ENCODE measurements around the gene ZNF100. TPM values are rescaled to one million over a fixed set of nuclear protein-coding genes. Genes with fewer than 3 reads are reported as not detected.
"Not testable (repeated sequence)": the region's sequence is repeated elsewhere in the genome, so short reads cannot be mapped to it uniquely, and the experiment has no call there.

The ZNF100 gene
- polyA plus RNA-seq, 1 experiment, result 0.99 TPM

DNA sequence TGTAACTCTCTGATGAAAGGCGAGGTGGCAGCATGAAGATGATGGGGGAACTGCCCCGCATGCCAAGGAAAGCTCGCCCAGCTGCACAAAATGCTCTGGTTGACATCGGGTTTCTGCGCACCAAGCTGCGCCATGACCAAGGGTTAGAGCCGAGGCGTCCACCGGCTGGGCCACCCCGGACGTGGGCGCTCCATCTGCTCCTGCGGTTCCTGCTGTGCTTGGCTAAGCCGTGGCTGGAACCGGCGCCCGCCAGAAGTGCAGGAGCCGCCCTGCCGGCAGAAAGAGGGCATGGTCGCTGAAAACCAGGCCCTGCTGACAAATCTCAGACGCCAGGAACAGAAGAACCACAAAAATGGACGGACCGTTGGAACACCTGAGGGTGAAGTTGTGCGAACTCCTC is 57.9 kb downstream of the ZNF100 start:
- no peak overlapping the region for H3K4me3 ChIP-seq (ENCODE audit: low read depth, low read length)
- no peaks in the 10 kb centered on the region for H3K36me3 ChIP-seq (ENCODE audit: control insufficient read depth, insufficient read depth, low read length)
- H3K27me3 ChIP-seq (ENCODE audit: control insufficient read depth, insufficient read depth, low read length), result no peaks in the 10 kb centered on the region
- CTCF ChIA-PET, result no interaction called here
- DNase-seq (ENCODE audit: low read depth), result no peak
- TF ChIP-seq, protein P1, sequence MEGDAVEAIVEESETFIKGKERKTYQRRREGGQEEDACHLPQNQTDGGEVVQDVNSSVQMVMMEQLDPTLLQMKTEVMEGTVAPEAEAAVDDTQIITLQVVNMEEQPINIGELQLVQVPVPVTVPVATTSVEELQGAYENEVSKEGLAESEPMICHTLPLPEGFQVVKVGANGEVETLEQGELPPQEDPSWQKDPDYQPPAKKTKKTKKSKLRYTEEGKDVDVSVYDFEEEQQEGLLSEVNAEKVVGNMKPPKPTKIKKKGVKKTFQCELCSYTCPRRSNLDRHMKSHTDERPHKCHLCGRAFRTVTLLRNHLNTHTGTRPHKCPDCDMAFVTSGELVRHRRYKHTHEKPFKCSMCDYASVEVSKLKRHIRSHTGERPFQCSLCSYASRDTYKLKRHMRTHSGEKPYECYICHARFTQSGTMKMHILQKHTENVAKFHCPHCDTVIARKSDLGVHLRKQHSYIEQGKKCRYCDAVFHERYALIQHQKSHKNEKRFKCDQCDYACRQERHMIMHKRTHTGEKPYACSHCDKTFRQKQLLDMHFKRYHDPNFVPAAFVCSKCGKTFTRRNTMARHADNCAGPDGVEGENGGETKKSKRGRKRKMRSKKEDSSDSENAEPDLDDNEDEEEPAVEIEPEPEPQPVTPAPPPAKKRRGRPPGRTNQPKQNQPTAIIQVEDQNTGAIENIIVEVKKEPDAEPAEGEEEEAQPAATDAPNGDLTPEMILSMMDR (IDR thresholded peaks at IDR 0.05; ENCODE audit: insufficient read depth, low read depth, low read length), result no peak
- POLR2A ChIA-PET, result no interaction called here

DNA sequence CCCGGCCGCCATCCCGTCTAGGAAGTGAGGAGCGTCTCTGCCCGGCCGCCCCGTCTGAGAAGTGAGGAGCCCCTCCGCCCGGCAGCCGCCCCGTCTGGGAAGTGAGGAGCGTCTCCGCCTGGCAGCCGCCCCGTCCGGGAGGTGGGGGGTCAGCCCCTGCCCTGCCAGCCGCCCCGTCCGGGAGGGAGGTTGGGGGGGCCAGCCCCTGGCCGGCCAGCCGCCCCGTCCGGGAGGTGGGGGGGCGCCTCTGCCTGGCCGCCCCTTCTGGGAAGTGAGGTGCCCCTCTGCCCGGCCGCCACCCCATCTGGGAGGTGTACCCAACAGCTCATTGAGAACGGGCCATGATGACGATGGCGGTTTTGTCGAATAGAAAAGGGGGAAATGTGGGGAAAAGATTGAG is 59.5 kb downstream of the ZNF100 start:
- POLR2A ChIA-PET; H3K36me3 ChIP-seq (ENCODE audit: control insufficient read depth, insufficient read depth, low read length); H3K27me3 ChIP-seq (ENCODE audit: control insufficient read depth, insufficient read depth, low read length); DNase-seq (ENCODE audit: low read depth); CTCF ChIA-PET; H3K4me3 ChIP-seq (ENCODE audit: low read depth, low read length): not testable (repeated sequence)

DNA sequence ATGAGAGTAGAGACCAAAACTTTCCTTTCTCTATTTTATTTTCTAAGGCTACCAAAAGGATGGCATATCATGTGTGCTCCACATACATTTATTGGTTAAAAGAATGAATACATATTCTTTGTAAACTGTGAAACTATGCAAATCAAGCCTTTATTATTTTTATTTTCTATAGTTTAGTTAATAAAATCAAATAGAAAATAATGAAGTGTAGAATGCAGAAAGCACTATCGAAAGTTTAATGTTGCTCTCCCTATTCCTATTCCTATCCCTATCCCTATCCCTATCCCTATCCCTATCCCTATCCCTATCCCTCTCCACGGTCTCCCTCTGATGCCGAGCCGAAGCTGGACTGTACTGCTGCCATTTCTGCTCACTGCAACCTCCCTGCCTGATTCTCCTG is 60.3 kb downstream of the ZNF100 start:
- POLR2A ChIA-PET, result no interaction called here
- CTCF ChIA-PET, result no interaction called here
- TF ChIP-seq, protein P1 (IDR thresholded peaks at IDR 0.05; ENCODE audit: insufficient read depth, low read depth, low read length), result no peak
- Histone ChIP-seq H3K27me3 (ENCODE audit: control insufficient read depth, insufficient read depth, low read length) (no peaks in the 10 kb centered on the region), H3K4me3 (ENCODE audit: low read depth, low read length) (no peak overlapping the region), H3K36me3 (ENCODE audit: control insufficient read depth, insufficient read depth, low read length) (no peaks in the 10 kb centered on the region)
- DNase-seq (ENCODE audit: low read depth), result no peak

DNA sequence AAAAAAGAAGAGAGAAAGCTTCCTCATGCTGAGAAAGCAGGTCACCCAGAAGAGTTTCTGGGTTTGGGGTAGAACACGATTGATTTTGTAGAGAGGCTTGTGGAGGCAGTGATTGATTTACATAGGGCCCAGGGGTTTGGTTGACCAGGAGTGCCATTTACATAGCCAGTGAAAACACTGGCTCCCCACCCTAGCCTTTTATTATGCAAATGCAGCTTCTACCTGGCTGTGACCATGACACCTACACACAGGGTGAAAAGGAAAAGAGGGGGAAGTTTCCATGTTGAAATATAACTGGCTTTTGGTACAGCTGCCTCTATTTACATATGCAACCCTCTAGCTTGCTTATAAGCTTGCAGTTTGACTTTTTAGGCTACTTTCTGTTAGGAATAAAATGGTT is 62.0 kb downstream of the ZNF100 start:
- ChIA-PET POLR2A (no interaction called here), CTCF (interaction anchor here (0.9 kb wide), 1 partner anchor 25 kb away, joined by 3 read pairs; no protein-coding TSS in a partner anchor)
- Histone ChIP-seq H3K27me3 (ENCODE audit: control insufficient read depth, insufficient read depth, low read length) (no peaks in the 10 kb centered on the region), H3K4me3 (ENCODE audit: low read depth, low read length) (no peak overlapping the region), H3K36me3 (ENCODE audit: control insufficient read depth, insufficient read depth, low read length) (no peaks in the 10 kb centered on the region)
- TF ChIP-seq, protein P1 (IDR thresholded peaks at IDR 0.05; ENCODE audit: insufficient read depth, low read depth, low read length), result no peak
- DNase-seq (ENCODE audit: low read depth), result no peak

DNA sequence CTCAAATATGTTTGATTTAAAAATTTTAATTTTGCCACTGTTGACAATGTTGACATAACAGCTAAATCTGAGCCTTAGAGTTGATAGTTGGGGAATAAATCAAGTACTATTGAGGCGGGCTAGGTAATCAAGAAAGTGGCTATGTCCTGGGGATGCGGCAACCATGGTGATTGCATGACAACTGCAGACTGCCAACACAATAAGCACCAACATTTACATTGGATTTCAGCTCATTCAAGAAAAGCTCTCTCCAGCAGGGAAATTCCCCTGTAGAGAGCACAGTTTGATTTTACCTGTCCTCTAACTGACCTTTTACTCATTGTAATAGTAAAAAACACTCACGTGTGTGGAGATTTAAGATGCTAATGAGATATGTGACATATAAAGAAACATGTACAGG is 63.1 kb downstream of the ZNF100 start:
- ChIA-PET CTCF (no interaction called here), POLR2A (no interaction called here)
- Histone ChIP-seq H3K4me3 (ENCODE audit: low read depth, low read length) (no peak overlapping the region), H3K36me3 (ENCODE audit: control insufficient read depth, insufficient read depth, low read length) (no peaks in the 10 kb centered on the region), H3K27me3 (ENCODE audit: control insufficient read depth, insufficient read depth, low read length) (no peaks in the 10 kb centered on the region)
- TF ChIP-seq, protein P1 (IDR thresholded peaks at IDR 0.05; ENCODE audit: insufficient read depth, low read depth, low read length), result no peak
- no peak for DNase-seq (ENCODE audit: low read depth)

DNA sequence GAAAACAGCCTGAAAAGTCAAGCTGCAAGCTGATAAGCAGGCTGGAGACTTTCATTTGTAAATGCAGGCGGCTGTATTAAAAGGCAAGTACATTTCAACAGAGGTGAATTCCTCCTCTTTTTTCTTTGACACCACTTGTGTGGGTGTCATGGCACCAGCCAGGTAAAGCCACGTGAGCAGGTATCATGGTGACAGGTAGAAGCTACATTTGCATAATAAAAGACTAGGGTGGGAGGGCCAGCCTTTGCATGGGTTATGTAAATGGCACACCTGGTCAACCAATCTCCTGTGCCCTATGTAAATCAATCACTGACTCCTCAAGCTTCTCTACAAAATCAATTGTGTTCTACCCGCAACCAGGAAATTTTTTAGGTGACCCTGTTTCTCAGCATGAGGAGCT is 68.2 kb downstream of the ZNF100 start:
- TF ChIP-seq, protein P1 (IDR thresholded peaks at IDR 0.05; ENCODE audit: insufficient read depth, low read depth, low read length), result no peak
- no peak overlapping the region for H3K4me3 ChIP-seq (ENCODE audit: low read depth, low read length)
- no peaks in the 10 kb centered on the region for H3K27me3 ChIP-seq (ENCODE audit: control insufficient read depth, insufficient read depth, low read length)
- ChIA-PET CTCF (interaction anchor here (0.8 kb wide), 1 partner anchor 11 kb away, joined by 3 read pairs; no protein-coding TSS in a partner anchor), POLR2A (no interaction called here)
- no peak for DNase-seq (ENCODE audit: low read depth)
- H3K36me3 ChIP-seq (ENCODE audit: control insufficient read depth, insufficient read depth, low read length), result no peaks in the 10 kb centered on the region

All from BJ (cell line).